ENCODE results near the gene DACH1.

DNA sequence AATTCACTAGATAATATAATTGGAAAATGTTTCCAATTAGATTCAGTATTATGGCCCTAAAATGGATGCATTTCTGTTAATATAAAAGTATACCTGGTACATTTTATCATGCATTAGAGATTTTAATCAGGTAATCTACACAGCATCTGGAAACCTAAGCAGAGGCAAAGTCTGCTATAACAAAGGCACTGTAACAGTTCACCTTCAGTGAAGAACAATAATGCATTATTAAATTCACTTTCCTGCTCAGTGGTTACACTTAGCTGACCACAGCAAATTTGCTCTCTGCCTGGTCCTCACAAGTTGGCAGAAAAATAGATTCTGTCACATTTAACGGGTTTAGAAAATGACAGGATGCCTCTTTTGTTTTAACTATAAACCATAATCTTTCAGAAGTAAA lies 326.9 kb downstream of the DACH1 start:
- TF ChIP-seq, protein P1, sequence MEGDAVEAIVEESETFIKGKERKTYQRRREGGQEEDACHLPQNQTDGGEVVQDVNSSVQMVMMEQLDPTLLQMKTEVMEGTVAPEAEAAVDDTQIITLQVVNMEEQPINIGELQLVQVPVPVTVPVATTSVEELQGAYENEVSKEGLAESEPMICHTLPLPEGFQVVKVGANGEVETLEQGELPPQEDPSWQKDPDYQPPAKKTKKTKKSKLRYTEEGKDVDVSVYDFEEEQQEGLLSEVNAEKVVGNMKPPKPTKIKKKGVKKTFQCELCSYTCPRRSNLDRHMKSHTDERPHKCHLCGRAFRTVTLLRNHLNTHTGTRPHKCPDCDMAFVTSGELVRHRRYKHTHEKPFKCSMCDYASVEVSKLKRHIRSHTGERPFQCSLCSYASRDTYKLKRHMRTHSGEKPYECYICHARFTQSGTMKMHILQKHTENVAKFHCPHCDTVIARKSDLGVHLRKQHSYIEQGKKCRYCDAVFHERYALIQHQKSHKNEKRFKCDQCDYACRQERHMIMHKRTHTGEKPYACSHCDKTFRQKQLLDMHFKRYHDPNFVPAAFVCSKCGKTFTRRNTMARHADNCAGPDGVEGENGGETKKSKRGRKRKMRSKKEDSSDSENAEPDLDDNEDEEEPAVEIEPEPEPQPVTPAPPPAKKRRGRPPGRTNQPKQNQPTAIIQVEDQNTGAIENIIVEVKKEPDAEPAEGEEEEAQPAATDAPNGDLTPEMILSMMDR (IDR thresholded peaks at IDR 0.05 in 2 of 3, conservative IDR thresholded peaks at IDR 0.05 in 1 of 3; ENCODE audit: borderline replicate concordance in 1 of 3, insufficient read depth in 1 of 3, low read depth in 2 of 3, low read length in 2 of 3): no peak
- TF ChIP-seq, protein P2, sequence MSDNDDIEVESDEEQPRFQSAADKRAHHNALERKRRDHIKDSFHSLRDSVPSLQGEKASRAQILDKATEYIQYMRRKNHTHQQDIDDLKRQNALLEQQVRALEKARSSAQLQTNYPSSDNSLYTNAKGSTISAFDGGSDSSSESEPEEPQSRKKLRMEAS (IDR thresholded peaks at IDR 0.05): no peak
- TF ChIP-seq EZH2phosphoT487 (IDR thresholded peaks at IDR 0.05; ENCODE audit: borderline replicate concordance): no peak

Data from HCT116 (cell line).